HEK293 (cell line): ENCODE measurements around the gene SCYGR8.

Experiments
- TCF7L2 ChIP-seq: IDR thresholded peaks from 2 replicates; pipeline ENCODE4 v1.6.1; 2011; ENCODE audit warnings: low read depth, mild to moderate bottlenecking, inconsistent platforms, low read length, moderate library complexity, borderline replicate concordance
- TSHZ1 ChIP-seq: fragments of 450-650 bp; formaldehyde crosslinking; IDR thresholded peaks from 2 replicates; pipeline ENCODE4 v1.5.1; 2016; ENCODE audit warnings: missing biosample characterization, missing genetic modification characterization, borderline replicate concordance
- YY1 ChIP-seq: fragments of 450-650 bp; formaldehyde crosslinking; IDR thresholded peaks from 2 replicates; pipeline ENCODE4 v1.5.1; 2018; ENCODE audit warnings: missing biosample characterization, missing genetic modification characterization
- ZBTB8A ChIP-seq: fragments of 450-650 bp; formaldehyde crosslinking; IDR thresholded peaks from 2 replicates; pipeline ENCODE4 v1.5.1; 2016; ENCODE audit warnings: missing biosample characterization, missing genetic modification characterization
- ZNF138 ChIP-seq: fragments of 450-650 bp; formaldehyde crosslinking; IDR thresholded peaks from 2 replicates; pipeline ENCODE4 v1.5.1; 2016; ENCODE audit warnings: missing biosample characterization, missing genetic modification characterization, borderline replicate concordance
- ZNF16 ChIP-seq: fragments of 450-650 bp; formaldehyde crosslinking; IDR thresholded peaks from 2 replicates; pipeline ENCODE4 v1.5.1; 2016; ENCODE audit warnings: low read depth, missing biosample characterization, missing genetic modification characterization
- ZNF174 ChIP-seq: fragments of 450-650 bp; formaldehyde crosslinking; IDR thresholded peaks from 2 replicates; pipeline ENCODE4 v1.5.0; 2017; ENCODE audit warnings: missing biosample characterization, mild to moderate bottlenecking, missing genetic modification characterization
- ZNF175 ChIP-seq: fragments of 450-650 bp; formaldehyde crosslinking; IDR thresholded peaks from 2 replicates; pipeline ENCODE4 v1.5.1; 2016; ENCODE audit warnings: missing biosample characterization, missing genetic modification characterization
- ZNF558 ChIP-seq: fragments of 450-650 bp; formaldehyde crosslinking; IDR thresholded peaks from 2 replicates; pipeline ENCODE4 v1.5.1; 2016; ENCODE audit warnings: missing biosample characterization, missing genetic modification characterization
- ZNF561 ChIP-seq: fragments of 450-650 bp; IDR thresholded peaks from 2 replicates; pipeline ENCODE4 v1.5.1; 2018; ENCODE audit warnings: missing biosample characterization, missing genetic modification characterization, borderline replicate concordance
- TF ChIP-seq, protein P1 (sequence below): fragments of 450-650 bp; formaldehyde crosslinking; IDR thresholded peaks from 2 replicates; pipeline ENCODE4 v1.5.1; 2016; ENCODE audit warnings: missing biosample characterization, missing genetic modification characterization
- TF ChIP-seq, protein P2 (sequence below): fragments of 450-650 bp; formaldehyde crosslinking; IDR thresholded peaks from 2 replicates; pipeline ENCODE4 v1.5.1; 2016; ENCODE audit warnings: missing biosample characterization, missing genetic modification characterization

GRCh38 chr2:227713291-227713690 lies 32.4 kb upstream of the SCYGR8 start:
- TF ChIP-seq, protein P1, sequence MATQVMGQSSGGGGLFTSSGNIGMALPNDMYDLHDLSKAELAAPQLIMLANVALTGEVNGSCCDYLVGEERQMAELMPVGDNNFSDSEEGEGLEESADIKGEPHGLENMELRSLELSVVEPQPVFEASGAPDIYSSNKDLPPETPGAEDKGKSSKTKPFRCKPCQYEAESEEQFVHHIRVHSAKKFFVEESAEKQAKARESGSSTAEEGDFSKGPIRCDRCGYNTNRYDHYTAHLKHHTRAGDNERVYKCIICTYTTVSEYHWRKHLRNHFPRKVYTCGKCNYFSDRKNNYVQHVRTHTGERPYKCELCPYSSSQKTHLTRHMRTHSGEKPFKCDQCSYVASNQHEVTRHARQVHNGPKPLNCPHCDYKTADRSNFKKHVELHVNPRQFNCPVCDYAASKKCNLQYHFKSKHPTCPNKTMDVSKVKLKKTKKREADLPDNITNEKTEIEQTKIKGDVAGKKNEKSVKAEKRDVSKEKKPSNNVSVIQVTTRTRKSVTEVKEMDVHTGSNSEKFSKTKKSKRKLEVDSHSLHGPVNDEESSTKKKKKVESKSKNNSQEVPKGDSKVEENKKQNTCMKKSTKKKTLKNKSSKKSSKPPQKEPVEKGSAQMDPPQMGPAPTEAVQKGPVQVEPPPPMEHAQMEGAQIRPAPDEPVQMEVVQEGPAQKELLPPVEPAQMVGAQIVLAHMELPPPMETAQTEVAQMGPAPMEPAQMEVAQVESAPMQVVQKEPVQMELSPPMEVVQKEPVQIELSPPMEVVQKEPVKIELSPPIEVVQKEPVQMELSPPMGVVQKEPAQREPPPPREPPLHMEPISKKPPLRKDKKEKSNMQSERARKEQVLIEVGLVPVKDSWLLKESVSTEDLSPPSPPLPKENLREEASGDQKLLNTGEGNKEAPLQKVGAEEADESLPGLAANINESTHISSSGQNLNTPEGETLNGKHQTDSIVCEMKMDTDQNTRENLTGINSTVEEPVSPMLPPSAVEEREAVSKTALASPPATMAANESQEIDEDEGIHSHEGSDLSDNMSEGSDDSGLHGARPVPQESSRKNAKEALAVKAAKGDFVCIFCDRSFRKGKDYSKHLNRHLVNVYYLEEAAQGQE (tag by site-specific recombination): no peak
- no peak for TF ChIP-seq ZNF174 (tag by site-specific recombination)
- TF ChIP-seq, protein P2, sequence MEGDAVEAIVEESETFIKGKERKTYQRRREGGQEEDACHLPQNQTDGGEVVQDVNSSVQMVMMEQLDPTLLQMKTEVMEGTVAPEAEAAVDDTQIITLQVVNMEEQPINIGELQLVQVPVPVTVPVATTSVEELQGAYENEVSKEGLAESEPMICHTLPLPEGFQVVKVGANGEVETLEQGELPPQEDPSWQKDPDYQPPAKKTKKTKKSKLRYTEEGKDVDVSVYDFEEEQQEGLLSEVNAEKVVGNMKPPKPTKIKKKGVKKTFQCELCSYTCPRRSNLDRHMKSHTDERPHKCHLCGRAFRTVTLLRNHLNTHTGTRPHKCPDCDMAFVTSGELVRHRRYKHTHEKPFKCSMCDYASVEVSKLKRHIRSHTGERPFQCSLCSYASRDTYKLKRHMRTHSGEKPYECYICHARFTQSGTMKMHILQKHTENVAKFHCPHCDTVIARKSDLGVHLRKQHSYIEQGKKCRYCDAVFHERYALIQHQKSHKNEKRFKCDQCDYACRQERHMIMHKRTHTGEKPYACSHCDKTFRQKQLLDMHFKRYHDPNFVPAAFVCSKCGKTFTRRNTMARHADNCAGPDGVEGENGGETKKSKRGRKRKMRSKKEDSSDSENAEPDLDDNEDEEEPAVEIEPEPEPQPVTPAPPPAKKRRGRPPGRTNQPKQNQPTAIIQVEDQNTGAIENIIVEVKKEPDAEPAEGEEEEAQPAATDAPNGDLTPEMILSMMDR (tag by site-specific recombination): no peak
- TF ChIP-seq TCF7L2: no peak
- no peak for TF ChIP-seq ZNF558 (tag by site-specific recombination)
- TF ChIP-seq ZNF175 (tag by site-specific recombination): no peak
- no peak for TF ChIP-seq YY1 (tag by site-specific recombination)
- no peak for TF ChIP-seq ZNF16 (tag by site-specific recombination)
- TF ChIP-seq ZBTB8A (tag by site-specific recombination): no peak
- TF ChIP-seq ZNF561 (tag by site-specific recombination): no peak
- no peak for TF ChIP-seq TSHZ1 (tag by site-specific recombination)
- TF ChIP-seq ZNF138 (tag by site-specific recombination): no peak
